ENCODE results near the gene OR52I1. TPM values are rescaled to one million over a fixed set of nuclear protein-coding genes. Genes with fewer than 3 reads are reported as not detected.

The OR52I1 gene, protein sequence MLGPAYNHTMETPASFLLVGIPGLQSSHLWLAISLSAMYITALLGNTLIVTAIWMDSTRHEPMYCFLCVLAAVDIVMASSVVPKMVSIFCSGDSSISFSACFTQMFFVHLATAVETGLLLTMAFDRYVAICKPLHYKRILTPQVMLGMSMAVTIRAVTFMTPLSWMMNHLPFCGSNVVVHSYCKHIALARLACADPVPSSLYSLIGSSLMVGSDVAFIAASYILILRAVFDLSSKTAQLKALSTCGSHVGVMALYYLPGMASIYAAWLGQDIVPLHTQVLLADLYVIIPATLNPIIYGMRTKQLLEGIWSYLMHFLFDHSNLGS
- total RNA-seq, result not detected

- no peak for DNase-seq (ENCODE audit: low read depth in 2 of 3, low spot score in 2 of 3)
Observed at GRCh38 chr11:4593739-4594138, at the start of gene OR52I1. OR52I1 (plus strand) TSS chr11:4594039; CDS start chr11:4594039, 0 bp downstream.

DNA sequence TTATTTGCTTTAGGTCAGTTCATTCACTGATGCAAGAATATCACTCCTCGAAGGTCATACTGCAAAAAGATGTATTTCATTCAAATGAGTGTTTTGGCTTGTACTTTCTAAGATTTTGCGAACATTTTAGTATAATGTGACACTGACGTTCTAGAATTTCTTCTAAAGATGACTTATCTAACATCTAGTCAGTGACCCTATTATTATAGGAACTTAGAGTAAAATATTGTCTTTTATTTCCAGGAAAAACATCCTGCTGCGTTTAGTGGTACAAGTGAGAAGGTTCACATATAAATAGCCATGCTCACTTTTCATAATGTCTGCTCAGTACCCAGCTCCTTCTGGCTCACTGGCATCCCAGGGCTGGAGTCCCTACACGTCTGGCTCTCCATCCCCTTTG, 48.9 kb upstream of the OR52I1 start, which contains the start of gene OR52M1:
OR52M1 (plus strand) TSS at position 301 of the 400 bp plus-strand sequence; CDS start at position 301, 0 bp downstream.
- no peak for DNase-seq (ENCODE audit: low read depth in 2 of 3, low spot score in 2 of 3)

DNA sequence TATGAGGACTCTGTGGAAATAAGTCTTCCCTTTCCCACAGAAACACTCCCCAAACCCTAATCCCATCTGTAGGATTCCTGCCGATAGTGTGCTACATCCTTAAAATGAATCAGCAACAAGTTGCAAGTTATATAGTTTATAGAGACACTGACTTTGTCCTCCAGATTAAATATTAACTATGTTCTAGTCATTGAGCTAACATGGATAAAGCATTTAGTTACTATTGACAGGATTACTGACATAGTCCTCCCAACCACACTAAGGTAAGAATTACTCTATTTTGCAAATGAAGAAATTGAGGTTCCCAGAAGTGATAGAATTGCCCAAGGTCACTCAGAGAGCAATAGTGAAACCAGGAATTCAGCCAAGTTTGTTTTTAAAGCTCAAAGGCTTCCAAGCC, 47.0 kb upstream of the OR52I1 start:
- no peak for DNase-seq (ENCODE audit: low read depth in 2 of 3, low spot score in 2 of 3)

- no peak for DNase-seq (ENCODE audit: low read depth in 2 of 3, low spot score in 2 of 3)
Observed at GRCh38 chr11:4547416-4547815, 46.4 kb upstream of the OR52I1 start.

- DNase-seq (ENCODE audit: low read depth in 2 of 3, low spot score in 2 of 3), result no peak
Observed at GRCh38 chr11:4551346-4551979, 42.4 kb upstream of the OR52I1 start.

DNA sequence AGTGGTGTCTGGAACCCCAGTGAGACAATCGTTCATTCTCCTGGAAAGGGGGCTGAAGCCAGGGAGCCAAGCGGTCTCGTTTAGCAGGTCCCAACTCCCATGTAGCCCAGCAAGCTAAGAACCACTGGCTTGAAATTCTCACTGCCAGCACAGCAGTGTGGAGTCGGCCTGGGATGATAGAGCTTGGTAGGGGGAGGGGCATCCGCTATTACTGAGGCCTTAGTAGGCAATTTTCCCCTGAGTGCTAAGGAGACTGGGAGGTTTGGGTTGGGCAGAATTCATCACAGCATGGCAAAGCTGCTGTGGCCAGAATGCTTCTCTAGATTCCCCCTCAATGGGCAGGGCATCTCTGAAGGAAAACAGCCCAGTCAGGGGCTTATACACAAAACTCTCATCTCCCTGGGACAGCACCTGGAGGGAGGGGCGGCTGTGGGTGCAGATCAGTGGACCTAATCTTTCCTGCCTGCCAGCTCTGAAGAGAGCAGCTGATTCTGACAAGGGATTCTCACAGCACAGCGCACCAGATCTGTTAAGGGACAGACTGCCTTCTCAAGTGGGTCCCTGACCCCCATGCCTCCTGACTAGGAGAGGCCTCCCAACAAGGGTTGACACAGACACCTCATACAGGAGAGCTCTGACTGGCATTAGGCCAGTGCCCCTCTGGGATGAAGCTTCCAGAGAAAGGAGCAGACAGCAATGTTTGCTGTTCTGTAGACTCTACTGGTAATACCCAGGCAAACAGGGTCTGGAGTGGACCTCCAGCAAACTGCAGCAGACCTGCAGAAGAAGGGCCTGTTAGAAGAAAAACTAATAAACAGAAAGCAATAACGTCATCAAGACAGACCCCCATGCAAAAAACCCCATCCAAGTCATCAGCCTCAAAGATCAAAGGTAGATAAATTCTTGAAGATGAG, 34.1 kb upstream of the OR52I1 start:
- no peak for DNase-seq (ENCODE audit: low read depth in 2 of 3, low spot score in 2 of 3)

DNA sequence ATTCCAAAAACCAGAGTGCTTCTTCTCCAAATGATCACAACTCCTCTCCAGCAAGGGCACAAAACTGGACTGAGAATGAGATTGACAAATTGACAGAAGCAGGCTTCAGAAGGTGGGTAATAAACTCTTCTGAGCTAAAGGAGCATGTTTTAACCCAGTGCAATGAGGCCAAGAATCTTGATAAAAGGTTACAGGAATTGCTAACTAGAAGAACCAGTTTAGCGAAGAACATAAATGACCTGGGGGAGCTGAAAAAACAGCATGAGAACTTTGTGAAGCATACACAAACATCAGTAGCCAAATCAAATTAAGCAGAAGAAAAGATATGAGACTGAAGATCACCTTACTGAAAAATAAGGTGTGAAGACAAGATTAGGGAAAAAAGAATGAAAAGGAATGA, 33.4 kb upstream of the OR52I1 start:
- no peak for DNase-seq (ENCODE audit: low read depth in 2 of 3, low spot score in 2 of 3)

GRCh38 chr11:4565371-4565770, 28.5 kb upstream of the OR52I1 start:
- DNase-seq (ENCODE audit: low read depth in 2 of 3, low spot score in 2 of 3), result no peak

DNA sequence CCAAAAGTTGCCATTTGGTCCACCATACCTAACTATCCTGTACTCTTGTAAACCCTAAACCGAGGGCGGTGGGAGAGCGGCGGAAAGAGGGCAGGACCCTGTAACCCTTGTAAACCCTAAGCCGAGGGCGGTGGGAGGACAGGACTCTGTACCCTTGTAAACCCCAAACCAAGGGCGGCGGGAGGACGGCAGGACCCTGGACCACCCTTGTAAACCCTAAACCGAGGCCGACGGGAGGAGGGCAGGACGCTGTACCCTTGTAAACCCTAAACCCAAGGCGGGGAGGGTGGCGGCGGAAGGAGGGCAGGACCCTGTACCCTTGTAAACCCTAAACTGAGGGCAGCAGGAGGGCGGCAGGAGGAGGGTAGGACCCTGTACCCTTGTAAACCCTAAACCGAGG, 24.8 kb upstream of the OR52I1 start:
- DNase-seq (ENCODE audit: low read depth in 2 of 3, low spot score in 2 of 3), result no peak

DNA sequence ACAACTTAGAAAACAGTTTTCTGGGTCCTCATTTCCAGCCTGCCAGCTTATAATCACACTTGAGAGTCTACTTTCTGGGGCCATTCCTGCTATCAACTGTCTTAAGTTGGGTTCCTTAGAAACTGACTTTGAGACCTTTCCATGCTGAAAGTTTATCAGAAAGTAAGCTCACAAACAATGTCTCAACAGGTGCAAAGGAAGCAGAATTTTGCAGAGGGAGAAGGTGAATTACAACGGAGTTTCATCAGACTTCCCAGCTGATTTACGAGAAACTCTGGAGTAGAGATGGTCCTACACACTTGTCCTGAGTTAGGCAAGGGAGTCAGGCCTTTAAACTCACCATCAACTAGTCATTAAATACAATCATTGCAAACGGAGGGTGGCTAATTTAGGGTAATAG, 17.0 kb upstream of the OR52I1 start:
- DNase-seq (ENCODE audit: low read depth in 2 of 3, low spot score in 2 of 3), result no peak

DNA sequence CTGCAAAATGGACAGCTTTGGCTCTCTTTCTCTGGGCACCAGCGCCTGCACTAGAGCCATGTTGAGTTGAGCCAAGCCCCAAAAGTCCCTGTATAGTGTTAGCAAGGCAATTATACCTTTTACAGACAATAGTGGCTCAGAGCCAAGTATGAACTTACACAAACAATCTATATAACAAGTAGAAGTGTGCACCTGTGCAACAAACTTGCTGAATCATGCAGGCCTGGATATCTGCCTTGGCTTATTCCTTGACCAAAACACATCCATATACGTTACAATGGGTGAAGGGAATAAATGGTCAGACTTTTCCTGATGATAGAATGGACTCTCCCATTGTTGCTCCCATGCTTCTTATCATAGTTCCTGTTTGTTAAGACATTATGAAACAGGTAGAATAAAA, 16.1 kb upstream of the OR52I1 start:
- no peak for DNase-seq (ENCODE audit: low read depth in 2 of 3, low spot score in 2 of 3)

DNA sequence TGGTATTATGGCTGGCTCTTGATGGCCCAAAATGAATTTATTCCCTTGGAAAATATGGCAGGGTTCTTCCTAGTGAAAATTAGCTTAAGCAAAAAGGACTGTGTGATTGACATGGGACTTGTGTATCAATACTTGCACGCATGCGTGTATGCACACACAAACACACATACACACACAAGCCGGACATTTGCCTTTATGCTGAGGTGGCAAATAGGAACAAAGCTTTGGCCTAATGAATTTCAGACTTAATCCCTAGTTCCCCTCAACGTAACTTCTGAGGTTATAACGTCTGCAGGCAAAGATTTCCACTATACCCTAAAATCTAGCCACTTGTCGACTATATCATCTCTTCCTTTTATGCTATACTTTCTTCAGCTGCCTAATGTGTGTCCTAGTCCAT, 15.2 kb upstream of the OR52I1 start:
- DNase-seq (ENCODE audit: low read depth in 2 of 3, low spot score in 2 of 3), result no peak

DNA sequence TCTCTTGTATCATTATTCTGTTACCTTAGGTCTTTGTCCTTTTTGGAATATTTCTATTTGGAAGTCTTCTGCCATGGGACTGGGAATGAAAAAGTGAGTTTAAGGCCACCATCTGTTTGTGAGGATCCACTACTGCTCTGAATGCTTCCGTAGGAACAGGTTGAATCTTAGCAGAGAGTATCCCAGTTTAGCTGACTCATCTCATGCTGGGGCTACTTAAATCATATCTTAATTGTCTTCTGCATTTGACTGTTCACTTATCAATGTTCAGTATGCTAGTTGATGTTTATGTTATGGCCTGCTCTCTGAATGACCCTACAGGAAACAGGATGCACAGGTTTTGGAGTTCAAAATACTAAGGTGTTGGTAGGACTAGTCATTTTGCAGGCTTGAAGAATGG, 13.7 kb upstream of the OR52I1 start:
- DNase-seq (ENCODE audit: low read depth in 2 of 3, low spot score in 2 of 3), result no peak

DNA sequence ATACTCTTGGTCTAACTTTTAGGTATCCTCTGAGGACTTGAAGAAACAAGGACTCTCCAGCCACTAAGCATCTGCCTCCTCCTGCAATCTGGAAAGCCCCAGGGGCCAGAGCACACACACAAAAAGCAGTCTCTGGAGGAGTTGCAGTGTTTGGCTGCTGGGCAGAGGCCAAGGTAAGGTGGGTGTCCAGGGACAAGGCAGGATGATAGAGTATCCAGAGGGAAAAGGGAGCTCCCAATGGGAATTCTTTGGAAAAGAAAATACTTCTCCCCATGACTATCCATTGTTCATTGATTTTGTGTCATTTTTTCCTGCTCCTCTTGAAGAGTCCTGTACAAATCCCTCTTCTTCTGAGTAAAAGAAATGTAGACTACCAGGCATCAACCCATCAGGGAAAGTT, 12.4 kb upstream of the OR52I1 start, which contains the start of gene OR52I2:
OR52I2 (plus strand) TSS at position 301 of the 400 bp plus-strand sequence.
- no peak for DNase-seq (ENCODE audit: low read depth in 2 of 3, low spot score in 2 of 3)

DNA sequence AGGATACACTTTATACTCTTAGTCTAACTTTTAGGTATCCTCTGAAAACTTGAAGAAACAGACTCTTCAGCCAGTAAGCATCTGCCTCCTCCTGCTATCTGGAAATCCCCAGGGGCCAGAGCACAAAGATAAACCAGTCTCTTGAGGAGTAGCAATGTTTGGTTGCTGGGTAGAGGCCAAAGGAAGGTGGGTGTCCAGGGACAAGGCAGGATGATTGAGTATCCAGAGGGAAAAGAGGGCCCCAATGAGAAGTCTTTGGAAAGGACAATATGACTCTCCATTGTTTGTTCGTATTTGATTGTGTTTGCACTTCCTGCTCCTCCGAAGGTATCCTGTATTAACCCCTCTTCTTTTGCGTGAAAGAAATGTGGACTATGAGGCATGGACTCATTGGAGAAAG, 4.8 kb upstream of the OR52I1 start:
- no peak for DNase-seq (ENCODE audit: low read depth in 2 of 3, low spot score in 2 of 3)

- no peak for DNase-seq (ENCODE audit: low read depth in 2 of 3, low spot score in 2 of 3)
Observed at GRCh38 chr11:4605057-4605456, 11.2 kb downstream of the OR52I1 start.

GRCh38 chr11:4606231-4607015, 12.6 kb downstream of the OR52I1 start:
- DNase-seq (ENCODE audit: low read depth in 2 of 3, low spot score in 2 of 3), result peak in 1 of 3 donors; percentile 5

DNA sequence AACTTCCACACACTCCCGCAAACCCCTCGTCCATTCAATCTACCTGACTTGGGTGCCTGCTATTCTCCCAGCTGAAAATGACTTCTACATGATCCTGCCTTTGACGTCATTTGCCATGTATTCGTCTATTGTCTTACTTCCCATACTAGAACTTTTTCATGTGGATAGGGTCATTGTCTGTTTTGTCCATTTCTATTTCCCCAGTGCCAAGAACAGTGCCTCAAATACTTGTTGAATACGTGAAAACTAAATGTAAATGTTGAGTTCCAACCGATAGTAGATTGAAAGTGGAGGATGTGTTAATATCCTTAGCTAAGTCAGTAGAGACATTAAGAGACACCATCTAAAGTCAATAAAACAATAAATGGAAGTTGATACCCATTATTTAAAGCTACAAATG, 13.3 kb downstream of the OR52I1 start:
- DNase-seq (ENCODE audit: low read depth in 2 of 3, low spot score in 2 of 3), result no peak

DNA sequence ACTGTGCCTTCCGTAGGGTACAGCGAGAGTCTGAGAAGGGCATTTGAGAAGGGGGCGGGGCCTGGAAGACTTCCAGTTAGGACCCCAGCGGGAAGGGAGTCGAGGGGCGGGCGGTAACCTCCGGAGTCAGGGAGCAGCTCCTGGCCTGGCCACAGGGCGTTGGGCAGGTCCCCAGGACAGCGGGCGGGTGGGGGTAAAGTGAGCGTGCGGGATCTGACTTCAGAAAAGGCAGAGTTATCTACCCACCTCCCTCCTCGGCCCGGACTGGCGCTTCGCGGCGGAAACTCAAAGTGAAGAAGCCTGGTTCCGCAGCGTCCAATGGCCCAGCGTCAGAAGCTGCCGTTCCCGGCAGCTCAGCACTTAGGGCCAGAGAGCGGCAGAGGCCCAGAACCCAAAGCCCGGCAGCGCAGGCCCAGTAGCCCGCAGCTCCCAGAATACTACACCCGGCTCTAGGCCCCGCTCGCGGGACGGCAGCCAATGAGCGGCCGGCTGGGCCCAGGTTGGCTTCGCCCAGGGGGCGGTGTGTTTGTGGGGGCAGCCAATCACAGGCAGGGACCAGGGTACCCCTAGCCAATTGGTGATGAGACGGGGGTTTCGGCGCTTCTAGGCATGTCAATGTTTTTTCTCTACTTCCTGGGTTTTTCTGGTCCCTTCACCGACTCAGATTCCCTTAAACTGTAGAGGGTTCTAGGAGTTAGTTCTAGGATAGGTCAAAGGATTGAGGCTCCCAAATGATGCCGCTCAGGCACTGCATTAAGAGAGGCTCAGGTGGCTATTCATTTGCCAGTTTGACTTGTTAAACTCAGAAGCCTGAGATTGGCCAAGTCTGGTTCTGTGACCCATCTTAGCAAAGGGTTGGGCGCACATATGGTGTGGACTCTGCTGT, 14.2 kb downstream of the OR52I1 start, which contains the start of gene TRIM68:
TRIM68 (minus strand) TSS at position 451 of the 886 bp plus-strand sequence. CDS start 2,727 bp downstream, outside the sequence.
- peak; percentile 78 to 96 (median 93) for DNase-seq (ENCODE audit: low read depth in 2 of 3, low spot score in 2 of 3)

All from hematopoietic multipotent progenitor cell (in vitro differentiated cells).